GM12872 (cell line): Measurements from ENCODE around the gene VPS13C.

Experiments
- CTCF ChIP-seq: IDR thresholded peaks from 3 replicates; pipeline ENCODE4 v1.5.1; 2011; ENCODE audit warnings: low read depth, mild to moderate bottlenecking, low read length, moderate library complexity; ENCODE audit not compliant: insufficient read depth

VPS13C gene

GRCh38 chr15:61849447-61849846 is 210.8 kb downstream of the VPS13C start:
- no peak for TF ChIP-seq CTCF

- no peak for TF ChIP-seq CTCF
These were observed 218.8 kb downstream of the VPS13C start for GRCh38 chr15:61841466-61841865.

DNA sequence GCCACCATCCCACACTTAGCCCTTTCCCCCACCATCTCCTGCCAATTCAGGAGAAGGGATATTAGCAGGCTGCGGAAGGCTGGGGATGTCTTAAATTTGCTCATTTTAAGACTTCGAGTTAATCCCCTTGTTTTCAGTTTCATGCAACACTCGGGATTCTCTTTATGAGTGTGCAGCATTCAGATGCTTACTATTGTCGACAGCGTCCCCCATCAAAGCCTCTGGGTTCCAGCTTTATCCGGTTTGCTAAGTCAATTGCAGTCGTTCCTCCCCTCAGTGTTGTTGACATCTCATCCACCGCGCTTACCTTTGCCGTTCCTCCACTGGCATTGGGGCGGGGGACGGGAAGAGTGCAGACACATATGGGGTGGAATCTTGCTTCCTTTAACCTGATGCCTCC is 220.2 kb downstream of the VPS13C start:
- no peak for TF ChIP-seq CTCF

DNA sequence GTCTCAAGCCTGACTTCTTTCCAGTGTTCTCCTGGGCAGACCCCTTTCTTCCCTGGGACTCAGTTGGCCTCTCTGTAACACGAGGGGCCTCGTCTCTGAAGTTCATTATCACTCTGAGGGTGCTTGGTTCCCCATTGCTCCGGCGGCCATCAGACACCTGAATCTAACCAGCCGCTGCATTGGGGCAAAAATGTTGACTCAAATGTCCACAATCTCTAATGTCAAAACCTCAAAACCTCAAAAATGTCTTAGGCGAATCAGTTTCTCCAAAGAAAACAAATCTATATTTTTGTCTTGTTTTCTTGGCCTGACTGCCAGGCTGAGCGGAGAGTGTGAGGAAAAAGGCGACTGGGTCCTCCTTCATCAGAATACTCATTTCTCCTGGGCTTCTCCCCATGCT is 220.7 kb downstream of the VPS13C start:
- TF ChIP-seq CTCF, result no peak

GRCh38 chr15:61835496-61836106 is 224.6 kb downstream of the VPS13C start:
- peak; percentile 97 for TF ChIP-seq CTCF

- TF ChIP-seq CTCF, result no peak
These were observed 225.2 kb downstream of the VPS13C start for GRCh38 chr15:61835029-61835428.

DNA sequence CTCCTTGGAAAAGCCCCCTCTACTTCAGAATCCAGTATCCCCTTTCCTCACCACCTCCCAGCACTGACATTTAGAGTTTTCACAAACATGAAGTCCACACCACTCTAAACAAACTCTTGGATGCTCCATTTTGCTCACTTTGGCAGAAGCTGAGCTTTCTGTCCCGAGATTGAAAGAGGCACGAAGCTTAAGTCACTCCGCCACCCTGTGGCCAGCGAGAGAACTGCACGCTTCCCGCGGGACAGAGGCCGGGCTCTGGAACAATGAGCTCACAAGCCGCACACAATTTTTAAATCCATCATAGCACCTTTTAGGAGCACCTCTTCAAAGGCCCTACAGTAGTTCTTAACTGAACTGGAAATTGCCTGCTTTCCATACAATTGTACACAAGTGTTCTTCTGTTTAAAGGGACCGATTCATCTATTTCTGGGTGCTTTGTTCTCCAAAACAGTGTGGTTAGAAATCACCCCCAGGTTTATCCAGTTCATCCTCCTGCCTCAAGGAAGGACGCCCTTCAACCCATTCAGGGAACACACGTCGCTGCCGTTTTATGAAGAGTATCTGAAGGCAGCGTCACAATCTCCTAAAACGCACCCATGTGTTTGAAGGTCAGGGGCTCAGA is 226.1 kb downstream of the VPS13C start:
- TF ChIP-seq CTCF, result peak; percentile 96

- no peak for TF ChIP-seq CTCF
These were observed 228.0 kb downstream of the VPS13C start for GRCh38 chr15:61832223-61832622.
